HG03469 (cell line): ENCODE results near the gene TNXB.
"Not testable (repeated sequence)": the region's sequence is repeated elsewhere in the genome, so short reads cannot be mapped to it uniquely, and the experiment has no call there.

Experiments
- ATAC-seq: cut with Tn5 transposase; IDR thresholded peaks from one replicate; pipeline ENCODE4 v1.9.1; 2021; ENCODE audit warnings: mild to moderate bottlenecking, moderate library complexity, moderate number of reproducible peaks; ENCODE audit not compliant: unreplicated experiment

Gene TNXB

GRCh38 chr6:32146287-32146686, 37.1 kb upstream of the TNXB start:
- ATAC-seq: no peak

DNA sequence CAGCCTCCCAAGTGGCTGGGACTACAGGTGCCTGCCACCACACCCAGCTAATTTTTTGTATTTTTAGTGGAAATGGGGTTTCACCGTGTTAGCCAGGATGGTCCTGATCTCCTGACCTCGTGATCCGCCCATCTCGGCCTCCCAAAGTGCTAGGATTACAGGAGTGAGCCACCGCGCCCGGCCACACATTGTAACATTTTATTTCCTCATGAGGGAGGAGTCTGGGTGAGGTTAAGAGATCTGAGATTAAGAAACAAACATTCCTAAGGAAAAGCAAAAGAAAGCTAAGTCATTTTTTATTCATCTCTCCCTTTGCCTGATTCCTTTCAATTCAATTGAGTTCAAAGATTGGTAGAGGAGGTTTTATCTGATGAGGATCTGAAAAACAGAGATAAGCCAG, 35.1 kb upstream of the TNXB start:
- not testable (repeated sequence) for ATAC-seq

DNA sequence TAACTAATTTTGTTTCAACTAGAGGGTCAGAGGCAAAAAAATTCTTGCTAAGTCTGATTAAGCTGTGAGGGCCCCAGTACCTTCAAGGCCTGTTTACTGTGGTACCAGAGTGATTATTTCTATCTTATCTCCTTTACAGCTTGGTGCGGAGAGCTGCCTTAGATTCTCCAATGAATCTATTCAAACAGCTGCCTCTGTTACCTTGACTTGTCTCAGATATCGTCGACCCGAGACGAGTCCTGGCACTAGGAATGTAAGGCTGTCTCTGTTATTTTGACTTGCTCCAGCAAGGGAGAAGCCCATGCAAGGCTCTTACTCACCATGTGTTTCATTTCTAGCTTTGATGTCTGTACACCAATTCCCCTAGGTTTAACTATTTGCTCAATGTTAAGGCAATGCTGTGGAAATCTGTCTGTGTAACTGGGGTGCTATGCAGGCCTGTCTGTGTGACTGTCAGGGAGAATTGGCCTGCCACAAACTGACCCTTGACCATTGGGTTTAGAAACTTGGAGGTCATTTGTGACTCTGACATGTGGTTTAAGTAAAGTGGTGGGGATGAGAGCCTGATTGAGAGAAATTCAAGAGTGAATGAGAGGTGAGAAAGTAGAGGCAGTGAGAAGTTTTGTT, 31.4 kb upstream of the TNXB start:
- no peak for ATAC-seq

DNA sequence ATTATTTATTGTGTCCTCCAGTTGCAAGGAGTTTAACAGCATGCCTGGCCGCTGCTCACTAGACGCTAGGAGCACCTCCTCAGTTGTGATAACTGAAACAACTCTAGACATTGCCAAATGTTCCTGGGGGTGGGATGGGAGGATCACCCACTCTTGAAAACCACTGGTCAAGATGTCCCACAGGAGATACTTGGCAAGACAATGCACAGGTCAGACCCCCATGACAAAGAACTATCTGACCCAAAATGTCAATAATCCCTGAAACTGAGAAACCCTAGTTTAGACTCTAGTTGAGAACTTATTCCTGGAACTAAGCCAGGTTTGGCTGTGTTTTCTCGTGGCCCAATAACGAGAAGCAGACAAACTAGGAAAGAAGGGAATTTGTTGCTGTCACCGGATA, 30.5 kb upstream of the TNXB start:
- no peak for ATAC-seq

- no peak for ATAC-seq
Measured at GRCh38 chr6:32137454-32137853, 28.3 kb upstream of the TNXB start.

- ATAC-seq: no peak
Measured at GRCh38 chr6:32133786-32134185, 24.6 kb upstream of the TNXB start.

DNA sequence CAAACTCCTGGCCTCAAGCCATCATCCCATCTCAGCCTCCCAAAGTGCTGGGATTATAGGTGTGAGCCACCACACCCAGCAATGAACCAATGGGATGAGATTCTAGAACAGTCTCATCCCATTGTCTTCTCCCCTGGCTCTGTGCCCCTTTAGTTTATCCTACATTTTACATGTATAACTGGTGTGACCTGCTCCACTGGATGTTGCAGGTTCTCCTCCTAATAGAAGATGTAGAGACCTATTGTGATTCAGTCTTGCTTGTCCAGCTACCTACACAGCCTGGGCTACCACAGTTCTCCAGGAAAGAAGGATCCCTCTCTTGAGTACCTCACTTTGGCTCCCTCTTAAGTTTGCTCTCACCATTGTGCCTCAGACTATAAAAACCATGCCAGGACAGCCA, 23.0 kb upstream of the TNXB start:
- no peak for ATAC-seq

DNA sequence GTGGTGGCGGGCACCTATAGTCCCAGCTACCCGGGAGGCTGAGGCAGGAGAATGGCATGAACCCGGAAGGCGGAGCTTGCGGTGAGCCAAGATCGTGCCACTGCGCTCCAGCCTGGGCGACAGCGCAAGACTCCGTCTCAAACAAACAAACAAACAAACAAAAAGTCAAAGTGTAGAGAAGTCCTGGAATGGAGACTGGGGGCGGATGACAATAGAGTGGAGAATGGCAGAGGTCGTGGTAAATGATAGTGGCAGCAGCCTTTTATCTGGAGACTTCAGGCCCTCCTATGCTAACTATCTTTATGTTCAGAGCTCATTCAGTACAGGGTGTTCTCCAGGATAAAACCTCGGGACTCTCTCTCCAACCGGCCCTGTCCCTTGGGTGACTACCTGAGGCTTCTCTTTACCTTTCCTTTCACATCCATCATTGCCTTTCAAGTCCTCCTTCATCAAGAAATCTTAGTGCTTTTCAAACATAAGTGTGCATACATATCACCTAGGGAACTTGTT, 22.4 kb upstream of the TNXB start:
- ATAC-seq: no peak

GRCh38 chr6:32129297-32130088, 20.4 kb upstream of the TNXB start:
- no peak for ATAC-seq

- no peak for ATAC-seq
Measured at GRCh38 chr6:32128751-32129296, 19.7 kb upstream of the TNXB start.

DNA sequence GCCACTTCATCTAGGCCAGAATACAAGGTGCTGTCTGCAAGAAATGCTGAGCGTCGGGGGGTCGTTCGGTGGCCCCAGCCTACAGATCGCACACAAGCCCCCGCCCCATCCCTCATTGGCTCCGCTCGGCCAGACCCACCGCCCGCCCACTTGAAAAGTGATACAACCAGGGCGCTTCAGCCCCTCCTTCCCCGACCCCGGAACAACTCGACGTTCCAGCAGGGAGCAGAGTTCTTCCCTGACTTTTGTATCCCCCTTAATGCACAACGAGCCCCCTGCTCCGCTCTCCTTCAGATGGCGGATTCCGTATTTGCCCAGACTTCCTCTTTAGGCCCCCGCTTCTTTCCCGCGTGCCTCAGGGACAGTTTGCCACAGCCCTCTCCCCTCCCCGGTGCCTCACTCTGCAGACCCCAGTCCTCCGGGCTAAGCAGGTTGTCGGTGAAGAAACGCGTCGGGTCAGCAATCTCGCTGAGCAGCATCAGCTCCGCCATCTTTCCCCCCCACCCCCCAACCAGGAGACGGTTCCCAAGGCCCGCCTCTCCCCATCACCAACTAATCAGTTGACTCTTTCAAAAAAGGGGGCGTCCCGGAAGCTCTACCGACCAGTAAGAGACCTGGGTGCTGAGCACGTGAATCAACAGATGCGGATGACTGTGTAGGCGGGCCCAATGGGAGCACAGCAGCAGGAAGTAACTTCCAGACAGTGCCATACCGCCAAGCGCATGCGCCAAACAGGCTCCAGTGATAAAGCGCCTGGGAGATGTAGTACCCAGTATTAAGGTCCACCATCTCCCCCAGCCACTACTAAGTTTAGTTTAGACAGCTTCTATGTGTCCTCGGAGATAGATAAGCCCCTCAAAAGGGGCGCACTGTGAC, 18.8 kb upstream of the TNXB start, which contains the start of gene ATF6B:
TSS of gene ATF6B (minus strand) at position 530 of the 876 bp plus-strand sequence. CDS start at position 491, 39 bp downstream.
- peak; percentile 80 for ATAC-seq

GRCh38 chr6:32127409-32127716, 18.2 kb upstream of the TNXB start:
- no peak for ATAC-seq

- ATAC-seq: no peak
Measured at GRCh38 chr6:32126880-32127279, 17.7 kb upstream of the TNXB start.

- no peak for ATAC-seq
Measured at GRCh38 chr6:32123681-32124080, 14.5 kb upstream of the TNXB start.

GRCh38 chr6:32120573-32121059, 11.5 kb upstream of the TNXB start:
- ATAC-seq: no peak

GRCh38 chr6:32118782-32119628, 9.9 kb upstream of the TNXB start:
- no peak for ATAC-seq

DNA sequence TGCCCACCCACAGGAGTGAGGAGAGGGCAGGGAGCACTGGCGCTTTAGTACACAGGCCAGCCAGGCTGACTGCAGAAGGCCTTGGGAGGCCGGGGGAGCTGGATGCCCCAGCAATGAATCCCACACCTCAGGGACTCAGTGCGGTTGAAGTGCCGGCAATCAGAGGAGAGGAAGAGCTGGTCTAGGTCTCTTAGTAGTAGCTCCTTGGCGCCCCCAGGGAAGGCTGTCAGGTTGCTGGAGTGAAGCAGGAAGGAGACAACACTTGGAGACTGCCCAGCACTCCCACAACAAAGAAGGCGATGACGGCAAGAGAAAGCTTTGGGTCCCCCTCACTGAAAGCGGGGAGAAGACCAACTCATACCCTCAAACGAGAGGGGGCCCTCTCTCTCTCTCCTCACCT, 8.3 kb upstream of the TNXB start:
- no peak for ATAC-seq

DNA sequence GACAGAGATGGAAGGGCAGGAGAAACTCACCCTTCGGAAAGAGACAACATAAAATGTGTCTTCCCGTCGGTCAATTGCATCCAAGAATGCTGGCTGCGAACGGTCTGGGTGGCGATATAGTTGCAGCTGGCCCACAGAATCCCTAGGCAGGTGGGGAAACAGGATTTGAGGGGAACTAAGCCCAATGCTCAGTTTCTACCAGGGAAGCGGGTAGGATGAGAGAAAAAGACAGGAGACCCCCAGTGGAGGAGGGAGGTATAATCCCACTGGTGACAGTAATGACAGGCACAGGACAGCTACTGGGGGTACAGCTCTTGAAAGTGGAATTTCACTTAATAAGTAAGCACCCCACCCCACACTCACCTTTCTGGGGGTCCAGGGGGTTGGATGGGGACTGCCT, 7.5 kb upstream of the TNXB start:
- ATAC-seq: no peak

GRCh38 chr6:32115623-32116022, 6.5 kb upstream of the TNXB start:
- ATAC-seq: no peak

DNA sequence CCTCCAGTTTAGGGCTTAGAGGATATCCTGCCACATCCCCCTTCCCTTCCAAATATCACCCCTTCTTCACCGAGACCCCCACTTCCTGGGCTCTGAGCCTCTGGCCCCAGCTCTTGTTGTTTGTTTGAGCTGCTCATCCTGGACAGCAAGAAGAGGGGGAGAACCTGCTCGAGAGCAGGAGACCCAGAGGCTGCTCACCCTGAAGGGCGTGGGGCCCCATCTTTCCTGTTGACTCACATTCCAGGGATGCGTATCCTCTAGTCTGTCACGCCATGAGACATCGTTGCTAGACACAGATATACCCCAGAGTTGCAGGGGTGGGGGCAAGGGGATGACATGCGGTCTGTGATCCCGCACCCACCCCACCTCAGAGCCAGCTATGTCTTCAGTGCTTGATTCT, 5.7 kb upstream of the TNXB start:
- no peak for ATAC-seq
